Lung (tissue), 12 donors: ENCODE measurements around the gene TTLL5. TPM values are rescaled to one million over a fixed set of nuclear protein-coding genes. Genes with fewer than 3 reads are reported as not detected.
A peak's percentile ranks its signal among the peaks of the same experiment; 100 is the strongest.

ENCODE experiments used
- ATAC-seq: fragments of 200-7000 bp; cut with Tn5 transposase; one replicate; pipeline ENCODE4 v1.9.1; 2020; ENCODE audit warnings: moderate number of reproducible peaks; ENCODE audit not compliant: insufficient read depth, low FRiP score
- DNase-seq, 3 donors: peaks; one replicate each; pipeline ENCODE4 v3.0.0-alpha.2; 2013 to 2017
- H3K27ac ChIP-seq, 2 donors: one replicate each; pipeline ENCODE4 v1.5.1; 2013; ENCODE audit warnings: mild to moderate bottlenecking in 2 of 2, moderate library complexity in 2 of 2, control low read depth in 1 of 2, inconsistent platforms in 1 of 2, low read depth in 1 of 2, low read length in 1 of 2
- H3K27me3 ChIP-seq, 3 donors: one replicate each; pipeline ENCODE4 v1.5.1; 2013; ENCODE audit warnings: low read length in 2 of 3; ENCODE audit not compliant: control insufficient read depth in 3 of 3, insufficient read depth in 3 of 3
- H3K36me3 ChIP-seq, 4 donors: one replicate each; pipeline ENCODE4 v1.5.1; 2013; ENCODE audit warnings: low read length in 4 of 4, mild to moderate bottlenecking in 1 of 4, moderate library complexity in 1 of 4; ENCODE audit not compliant: control insufficient read depth in 4 of 4, insufficient read depth in 4 of 4
- H3K4me1 ChIP-seq, 5 donors: one replicate each; pipeline ENCODE4 v1.5.1; 2013; ENCODE audit warnings: low read length in 5 of 5, mild to moderate bottlenecking in 2 of 5, moderate library complexity in 1 of 5; ENCODE audit not compliant: control insufficient read depth in 5 of 5, insufficient read depth in 5 of 5
- H3K4me3 ChIP-seq: one replicate; pipeline ENCODE4 v1.5.1; 2013; ENCODE audit warnings: mild to moderate bottlenecking, control low read depth, moderate library complexity
- H3K9ac ChIP-seq, 2 donors: one replicate each; pipeline ENCODE4 v1.5.1; 2013; ENCODE audit warnings: low read length in 2 of 2, control low read depth in 1 of 2; ENCODE audit not compliant: insufficient read depth in 1 of 2
- H3K9me3 ChIP-seq, 4 donors: one replicate each; pipeline ENCODE4 v1.5.1; 2013; ENCODE audit warnings: low read length in 3 of 4, mild to moderate bottlenecking in 1 of 4, moderate library complexity in 1 of 4; ENCODE audit not compliant: control insufficient read depth in 4 of 4, insufficient read depth in 3 of 4
- WGBS, 2 donors: extraction: QIAGEN DNeasy Blood & Tissue Kit; methylation state at CpG; one replicate each; pipeline ENCODE4 v1.1.7; 2013; 5-methylcytosine and 5-hydroxymethylcytosine counted together
- polyA plus RNA-seq, 2 donors: library from polyadenylated mRNA; stranded (reverse); fragments of 200-250 nt; gene quantifications; one replicate each; pipeline ENCODE4 v1.2.1, GENCODE V29; 2013
- total RNA-seq, 2 donors: library from RNA; depleted of rRNA in 1 of 2; stranded (reverse); fragments of >200 nt in 1 of 2; gene quantifications; one replicate each; pipeline ENCODE4 v1.2.1, GENCODE V29; 2014 to 2021
- TF ChIP-seq, protein P1 (sequence below): IDR thresholded peaks from 2 replicates; pipeline ENCODE4 v1.5.1; 2012; ENCODE audit warnings: mild to moderate bottlenecking; ENCODE audit errors: control extremely low read depth, extremely low read depth
- donor health status: control.
- donor health status: control.
- donor health status: Bipolar disorder and iron deficiency.
- donor health status: healthy.
- donor health status: DM: yes; HTN: yes; CAD: no.

TTLL5 gene
- total and polyA plus RNA-seq, 4 donors, result 10.3 to 58.6 (median 28.8) TPM

DNA sequence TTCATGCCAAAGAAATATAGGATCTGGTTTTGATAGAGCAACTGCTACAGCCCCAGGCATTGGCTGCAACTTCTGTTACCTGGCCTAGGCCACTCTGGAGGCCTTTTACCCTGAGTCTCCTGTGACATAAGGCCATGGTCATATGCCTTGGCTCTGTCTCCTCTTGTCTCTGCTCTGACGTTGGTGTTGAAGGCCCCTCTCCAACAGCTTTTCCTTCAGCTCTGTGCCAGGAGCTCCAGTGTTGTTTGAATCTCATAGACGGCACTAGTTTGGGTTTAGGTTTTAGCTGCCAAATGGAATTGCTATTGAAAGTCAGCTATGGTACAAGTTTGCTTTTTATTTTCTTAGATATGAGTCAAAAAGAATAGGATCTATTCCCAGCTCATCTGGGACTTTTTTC, 41.1 kb downstream of the TTLL5 start:
- peaks cover 10 to 21% (median 15%) of the 10 kb centered on the region in 4 donors for H3K36me3 ChIP-seq
- no peak overlapping the region for H3K4me3 ChIP-seq
- no peak for ATAC-seq
- no peaks in the 10 kb centered on the region for H3K27me3 ChIP-seq
- TF ChIP-seq, protein P1, sequence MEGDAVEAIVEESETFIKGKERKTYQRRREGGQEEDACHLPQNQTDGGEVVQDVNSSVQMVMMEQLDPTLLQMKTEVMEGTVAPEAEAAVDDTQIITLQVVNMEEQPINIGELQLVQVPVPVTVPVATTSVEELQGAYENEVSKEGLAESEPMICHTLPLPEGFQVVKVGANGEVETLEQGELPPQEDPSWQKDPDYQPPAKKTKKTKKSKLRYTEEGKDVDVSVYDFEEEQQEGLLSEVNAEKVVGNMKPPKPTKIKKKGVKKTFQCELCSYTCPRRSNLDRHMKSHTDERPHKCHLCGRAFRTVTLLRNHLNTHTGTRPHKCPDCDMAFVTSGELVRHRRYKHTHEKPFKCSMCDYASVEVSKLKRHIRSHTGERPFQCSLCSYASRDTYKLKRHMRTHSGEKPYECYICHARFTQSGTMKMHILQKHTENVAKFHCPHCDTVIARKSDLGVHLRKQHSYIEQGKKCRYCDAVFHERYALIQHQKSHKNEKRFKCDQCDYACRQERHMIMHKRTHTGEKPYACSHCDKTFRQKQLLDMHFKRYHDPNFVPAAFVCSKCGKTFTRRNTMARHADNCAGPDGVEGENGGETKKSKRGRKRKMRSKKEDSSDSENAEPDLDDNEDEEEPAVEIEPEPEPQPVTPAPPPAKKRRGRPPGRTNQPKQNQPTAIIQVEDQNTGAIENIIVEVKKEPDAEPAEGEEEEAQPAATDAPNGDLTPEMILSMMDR, result no peak
- 79 to 85% methylated on average over 2 of the region's 2 CpGs for WGBS, 2 donors
- H3K27ac ChIP-seq, result no peak overlapping the region
- H3K9ac ChIP-seq, result no peak overlapping the region
- peak; percentile 75 to 91 (median 85) for DNase-seq
- H3K9me3 ChIP-seq, result no peaks in the 10 kb centered on the region
- H3K4me1 ChIP-seq, result peaks cover 3 to 30% (median 7%) of the 10 kb centered on the region in 5 donors

GRCh38 chr14:75702616-75703261, 41.7 kb downstream of the TTLL5 start:
- DNase-seq, result peak; percentile 84 to 95 (median 91)
- H3K4me1 ChIP-seq, result peaks cover 3 to 30% (median 7%) of the 10 kb centered on the region in 5 donors
- no peak overlapping the region for H3K4me3 ChIP-seq
- no peak overlapping the region for H3K9ac ChIP-seq
- no peaks in the 10 kb centered on the region for H3K27me3 ChIP-seq
- H3K36me3 ChIP-seq, result peaks cover 12 to 21% (median 16%) of the 10 kb centered on the region in 4 donors
- no peak overlapping the region for H3K27ac ChIP-seq
- 83 to 88% methylated on average over 3 of the region's 3 CpGs for WGBS, 2 donors
- TF ChIP-seq, protein P1, result no peak
- H3K9me3 ChIP-seq, result no peaks in the 10 kb centered on the region
- no peak for ATAC-seq

DNA sequence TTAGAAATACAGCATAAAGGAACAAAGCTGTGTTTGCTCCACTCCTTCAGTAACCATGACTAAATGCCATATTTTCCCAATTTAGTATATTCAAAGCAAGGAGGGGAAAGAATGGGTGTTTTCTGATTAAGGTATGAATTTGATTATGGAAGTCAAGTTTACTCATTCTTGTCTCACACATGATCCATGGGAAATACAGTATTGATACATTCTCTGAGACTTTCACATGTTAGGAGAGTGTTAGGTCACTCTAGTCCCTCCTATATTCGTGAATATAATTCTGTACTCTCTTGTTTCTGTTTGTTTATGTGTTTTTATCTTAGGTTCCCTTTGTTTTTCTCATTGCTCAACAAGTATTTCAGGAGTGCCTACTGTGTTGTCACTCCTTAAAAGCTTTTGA, 42.4 kb downstream of the TTLL5 start:
- ATAC-seq (no peak), DNase-seq (no peak)
- TF ChIP-seq, protein P1, result no peak
- H3K9me3 ChIP-seq, result no peaks in the 10 kb centered on the region
- no peak overlapping the region for H3K27ac ChIP-seq
- 70 to 76% methylated on average over 1 of the region's 1 CpG for whole genome bisulfite sequencing, 2 donors
- no peak overlapping the region for H3K9ac ChIP-seq
- peaks cover 9 to 21% (median 16%) of the 10 kb centered on the region in 4 donors for H3K36me3 ChIP-seq
- H3K27me3 ChIP-seq, result no peaks in the 10 kb centered on the region
- no peak overlapping the region for H3K4me3 ChIP-seq
- peaks cover 3 to 30% (median 7%) of the 10 kb centered on the region in 5 donors for H3K4me1 ChIP-seq
